Adrenal gland (tissue), 5 donors: ENCODE measurements around the gene TMEM95.

Experiments
- CTCF ChIP-seq, 6 experiments: fragments of 450-650 bp in 4 of 6; fragments of 200-600 bp in 2 of 6; sonication (generic) in 1 of 6; IDR thresholded peaks; 1 replicate in 5 of 6; 2 replicates in 1 of 6; pipeline versions ENCODE4 v1.5.1 to v1.8.0; 2016 to 2021; ENCODE audit warnings: antibody characterized with exemption in 6 of 6, mild to moderate bottlenecking in 2 of 6, moderate library complexity in 1 of 6
- POLR2A ChIP-seq, 2 donors: fragments of 450-650 bp; IDR thresholded peaks; one replicate each; pipeline ENCODE4 v1.6.1; 2017; ENCODE audit warnings: antibody characterized with exemption in 2 of 2, mild to moderate bottlenecking in 2 of 2, moderate library complexity in 1 of 2
- donor health status: DM: no; HTN: no; CAD: no.

GRCh38 chr17:7355573-7355972 is 617 bp downstream of the TMEM95 start:
- no peak for TF ChIP-seq CTCF (IDR thresholded peaks at IDR 0.05)
- TF ChIP-seq POLR2A (IDR thresholded peaks at IDR 0.05): no peak
